Measurements from ENCODE around the gene KLHDC8B.

DNA sequence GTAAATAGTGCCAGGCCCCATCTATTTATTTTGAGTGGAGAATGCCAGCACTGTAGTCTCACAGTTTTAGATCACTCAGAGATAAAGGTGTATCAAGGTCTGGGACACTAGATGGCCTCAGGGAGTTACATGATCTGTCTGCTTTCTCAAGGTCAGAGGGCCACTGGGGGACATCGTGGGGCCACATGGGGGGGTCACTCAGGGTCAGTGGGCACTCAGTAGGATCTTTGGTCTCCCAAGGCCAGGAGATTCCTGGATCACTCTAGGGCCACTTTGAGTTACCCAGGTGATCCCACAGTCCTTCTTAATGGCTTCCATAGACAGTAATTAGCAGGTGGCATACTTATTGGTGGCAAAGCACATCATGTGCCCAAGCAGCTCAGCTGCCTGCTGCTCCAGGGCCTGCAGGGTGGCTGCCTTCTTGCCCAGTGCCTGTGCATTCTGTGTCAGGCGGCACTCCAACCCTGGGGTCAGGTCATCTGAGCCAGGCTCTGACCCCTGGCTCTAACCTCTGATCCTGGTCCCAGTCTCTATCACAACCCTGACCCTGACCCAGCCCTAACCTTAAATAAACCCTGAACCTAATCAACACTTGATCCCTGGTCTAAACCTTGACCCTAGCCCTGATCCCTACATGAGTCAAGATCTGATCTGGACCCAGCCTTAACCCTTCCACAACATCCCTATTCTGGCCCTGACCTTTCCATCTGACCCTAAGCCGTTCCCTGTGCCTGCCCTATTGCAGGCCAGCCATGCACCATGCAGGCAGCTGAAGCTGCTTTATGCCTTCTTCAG, 36.7 kb upstream of the KLHDC8B start:
- TF ChIP-seq CTCF (IDR thresholded peaks at IDR 0.05) (no peak), POLR2AphosphoS5 (IDR thresholded peaks at IDR 0.05) (no peak), POLR2A (IDR thresholded peaks at IDR 0.05) (no peak)

All from upper lobe of left lung (tissue), 4 donors.